GM12874 (cell line): Measurements from ENCODE around the gene TMEM212.

ENCODE experiments used
- TF ChIP-seq, protein P1 (sequence below): IDR thresholded peaks from 2 replicates; pipeline ENCODE4 v1.5.1; 2011; ENCODE audit warnings: low read depth, mild to moderate bottlenecking, control low read depth, low read length, moderate library complexity; ENCODE audit not compliant: insufficient read depth

Gene TMEM212

DNA sequence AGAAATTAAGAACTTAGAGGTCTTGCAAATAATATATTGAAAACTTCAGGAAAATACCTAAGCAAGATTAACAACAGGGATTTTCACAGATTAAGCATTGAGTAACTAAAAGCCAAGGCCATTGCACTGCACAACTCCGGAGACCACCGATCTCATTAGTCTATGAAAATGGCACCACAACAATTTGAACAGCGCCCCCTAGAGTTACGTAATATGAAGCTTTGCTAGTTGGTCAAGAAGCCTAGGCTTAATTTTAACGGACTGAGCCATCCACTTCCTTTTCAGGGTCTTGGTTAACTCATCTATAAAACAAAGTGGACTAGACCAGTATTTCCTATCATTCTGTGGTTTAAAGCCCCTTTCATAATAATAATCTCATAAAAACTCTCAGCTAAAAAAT is 24.8 kb downstream of the TMEM212 start:
- TF ChIP-seq, protein P1, sequence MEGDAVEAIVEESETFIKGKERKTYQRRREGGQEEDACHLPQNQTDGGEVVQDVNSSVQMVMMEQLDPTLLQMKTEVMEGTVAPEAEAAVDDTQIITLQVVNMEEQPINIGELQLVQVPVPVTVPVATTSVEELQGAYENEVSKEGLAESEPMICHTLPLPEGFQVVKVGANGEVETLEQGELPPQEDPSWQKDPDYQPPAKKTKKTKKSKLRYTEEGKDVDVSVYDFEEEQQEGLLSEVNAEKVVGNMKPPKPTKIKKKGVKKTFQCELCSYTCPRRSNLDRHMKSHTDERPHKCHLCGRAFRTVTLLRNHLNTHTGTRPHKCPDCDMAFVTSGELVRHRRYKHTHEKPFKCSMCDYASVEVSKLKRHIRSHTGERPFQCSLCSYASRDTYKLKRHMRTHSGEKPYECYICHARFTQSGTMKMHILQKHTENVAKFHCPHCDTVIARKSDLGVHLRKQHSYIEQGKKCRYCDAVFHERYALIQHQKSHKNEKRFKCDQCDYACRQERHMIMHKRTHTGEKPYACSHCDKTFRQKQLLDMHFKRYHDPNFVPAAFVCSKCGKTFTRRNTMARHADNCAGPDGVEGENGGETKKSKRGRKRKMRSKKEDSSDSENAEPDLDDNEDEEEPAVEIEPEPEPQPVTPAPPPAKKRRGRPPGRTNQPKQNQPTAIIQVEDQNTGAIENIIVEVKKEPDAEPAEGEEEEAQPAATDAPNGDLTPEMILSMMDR, result peak; percentile 36; the same call in 1 of the 2 replicates

DNA sequence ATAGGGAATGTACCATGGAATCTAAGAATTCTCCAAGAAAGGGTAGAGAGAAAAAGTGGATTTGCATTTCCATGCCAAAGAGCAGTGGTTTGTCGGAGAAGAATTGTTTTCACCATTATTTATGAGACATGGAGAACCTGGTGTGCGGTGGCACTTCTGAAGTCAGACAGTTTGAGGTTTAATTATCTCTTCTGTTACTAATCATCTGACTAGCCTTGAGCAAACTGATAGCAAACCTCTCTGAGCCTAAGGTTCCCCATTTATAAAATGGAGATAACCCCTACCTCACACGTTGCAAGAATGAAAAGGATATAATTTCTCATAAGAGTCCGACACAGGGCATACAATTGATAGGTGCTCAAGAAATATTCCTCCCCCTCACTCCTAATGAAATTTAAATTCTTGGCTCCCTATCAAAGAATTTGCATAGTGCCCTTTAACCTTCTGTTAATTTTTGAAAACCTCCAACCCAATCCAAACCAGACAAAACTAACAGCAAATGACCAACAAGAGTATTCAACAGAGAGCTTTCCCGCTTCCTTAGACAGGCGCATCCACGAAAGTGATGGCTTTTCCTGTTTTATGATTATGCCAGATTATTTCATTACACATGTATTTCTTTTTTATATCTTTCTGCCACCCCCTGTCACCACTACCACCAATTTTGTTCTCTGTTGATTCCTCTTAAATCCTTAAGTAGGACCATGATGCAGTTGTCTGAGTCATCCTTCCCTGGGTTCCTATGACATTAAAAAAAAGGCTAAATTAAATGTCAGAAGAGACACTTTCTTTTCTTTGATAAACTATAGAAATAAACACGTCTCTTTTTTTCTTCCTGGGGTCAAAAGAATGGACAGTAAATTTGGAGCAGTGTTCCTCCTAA is 28.5 kb downstream of the TMEM212 start:
- TF ChIP-seq, protein P1, result no peak

DNA sequence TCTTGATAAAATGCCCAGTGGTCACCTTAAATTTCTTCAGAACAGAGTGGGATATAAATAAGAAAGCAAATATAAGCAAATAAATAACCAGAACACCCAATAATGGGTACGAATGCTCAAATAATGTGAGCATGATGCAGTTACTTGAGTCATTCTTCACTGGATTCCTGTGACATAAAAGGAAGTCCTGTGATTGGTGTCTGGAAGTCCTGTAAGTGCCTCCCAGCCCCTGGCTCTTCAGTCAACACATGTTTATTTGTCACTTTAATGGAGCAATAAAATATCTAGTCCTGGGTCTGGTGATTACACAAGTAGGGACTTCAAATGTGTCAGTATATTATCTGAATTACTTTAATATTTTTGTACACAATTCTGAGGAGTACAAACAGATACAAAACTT is 30.4 kb downstream of the TMEM212 start:
- TF ChIP-seq, protein P1, result no peak

DNA sequence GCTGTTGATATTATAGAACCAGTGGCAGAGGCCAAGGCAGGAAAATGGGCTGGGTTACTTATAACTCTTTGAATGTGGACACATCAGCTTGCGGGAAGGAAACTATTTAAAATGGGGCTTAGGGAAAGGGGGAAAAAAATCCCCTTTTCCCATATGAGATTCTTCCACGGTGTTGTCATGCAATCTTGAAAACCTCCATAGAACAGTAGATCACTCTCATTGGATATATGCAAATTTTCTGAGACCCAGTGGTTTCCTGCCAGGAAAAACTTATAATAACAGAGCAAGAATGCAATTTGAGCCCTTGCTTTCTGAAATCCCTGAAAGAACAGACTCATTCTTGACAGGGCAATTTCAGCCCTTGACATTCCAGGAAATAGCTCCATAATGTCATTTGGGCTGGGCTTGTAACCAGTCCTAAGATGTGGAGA is 31.1 kb downstream of the TMEM212 start:
- TF ChIP-seq, protein P1, result no peak

DNA sequence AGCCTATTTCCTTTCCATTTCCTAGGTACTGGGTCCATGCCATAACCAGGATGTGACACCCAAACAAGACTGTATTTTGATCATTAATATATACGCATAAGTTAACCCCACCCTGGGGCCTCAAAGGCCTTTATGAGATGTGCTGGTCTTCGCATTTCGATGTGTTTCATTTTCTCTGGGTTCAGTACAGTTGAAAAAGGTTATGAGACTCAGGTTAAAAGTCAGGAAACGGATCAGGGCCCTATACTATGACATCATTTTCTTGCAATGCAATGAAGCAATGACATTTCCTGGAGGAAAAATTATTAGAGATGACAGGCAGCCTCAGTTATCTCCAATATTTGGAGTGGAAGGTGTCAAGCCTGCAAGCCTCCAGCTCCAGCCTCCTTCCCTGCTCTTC is 31.7 kb downstream of the TMEM212 start:
- TF ChIP-seq, protein P1, result no peak

DNA sequence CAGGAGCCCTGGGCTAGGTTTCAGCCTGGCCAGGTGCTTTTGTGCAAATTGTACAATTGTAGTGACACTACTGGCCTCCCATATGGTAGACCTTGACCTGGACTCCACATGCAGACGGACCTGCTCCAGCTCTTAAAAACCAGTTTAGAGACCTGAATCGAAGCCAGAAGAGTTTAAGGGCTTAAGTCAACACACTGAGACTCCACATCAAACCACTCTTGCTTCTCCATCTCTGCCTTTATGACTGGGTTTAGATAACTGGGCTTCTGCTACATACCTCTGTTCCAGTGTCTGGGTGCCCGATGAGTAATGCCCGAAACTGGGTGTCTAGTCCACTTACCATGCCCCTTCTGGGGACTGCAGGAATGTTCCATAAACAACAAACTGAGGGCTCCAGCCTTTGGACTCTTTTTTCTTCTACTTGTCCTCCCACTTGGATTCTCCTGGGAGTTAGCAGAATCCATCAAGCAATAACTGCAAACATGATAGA is 32.8 kb downstream of the TMEM212 start:
- TF ChIP-seq, protein P1, result no peak

DNA sequence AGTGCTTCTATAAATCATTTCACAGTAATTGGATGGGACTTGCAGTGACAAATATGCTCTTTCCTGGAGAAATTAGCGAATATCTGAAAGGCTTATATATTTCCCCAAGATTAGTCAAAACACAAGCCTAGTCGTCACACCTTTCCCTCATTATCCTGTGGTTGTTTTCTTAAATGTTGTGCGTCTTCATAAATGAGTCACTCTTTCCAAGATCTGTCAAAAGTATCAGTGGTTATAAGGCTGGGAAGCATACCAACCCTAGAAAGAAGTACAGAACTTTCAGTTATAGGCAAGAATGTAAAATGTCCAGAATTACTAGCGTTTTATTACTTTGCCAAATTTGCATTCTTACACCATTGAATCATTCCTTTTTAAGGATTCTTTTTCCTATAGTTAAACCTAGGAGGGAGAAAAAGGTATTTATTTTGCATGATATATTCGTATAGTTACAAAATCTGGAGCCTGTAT is 33.6 kb downstream of the TMEM212 start:
- TF ChIP-seq, protein P1, result no peak
